Right renal pelvis (tissue), 4 donors: ENCODE data around the gene PRXL2B. TPM values are rescaled to one million over a fixed set of nuclear protein-coding genes. Genes with fewer than 3 reads are reported as not detected.
"Not testable (repeated sequence)": the region's sequence is repeated elsewhere in the genome, so short reads cannot be mapped to it uniquely, and the experiment has no call there.

ENCODE experiments used
- DNase-seq, 4 donors: peaks; one replicate each; pipeline ENCODE4 v3.0.0-alpha.2; 2013; ENCODE audit warnings: low read depth in 4 of 4, low spot score in 3 of 4, missing footprints in 1 of 4
- polyA plus RNA-seq, 4 donors: library from polyadenylated mRNA; unstranded; fragments of 120-200 nt; gene quantifications; one replicate each; pipeline ENCODE4 v1.2.1, GENCODE V29; 2013; ENCODE audit not compliant: insufficient read length in 4 of 4

PRXL2B gene
- polyA plus RNA-seq, 4 donors = 37.4 to 51.2 (median 39.9) TPM

DNA sequence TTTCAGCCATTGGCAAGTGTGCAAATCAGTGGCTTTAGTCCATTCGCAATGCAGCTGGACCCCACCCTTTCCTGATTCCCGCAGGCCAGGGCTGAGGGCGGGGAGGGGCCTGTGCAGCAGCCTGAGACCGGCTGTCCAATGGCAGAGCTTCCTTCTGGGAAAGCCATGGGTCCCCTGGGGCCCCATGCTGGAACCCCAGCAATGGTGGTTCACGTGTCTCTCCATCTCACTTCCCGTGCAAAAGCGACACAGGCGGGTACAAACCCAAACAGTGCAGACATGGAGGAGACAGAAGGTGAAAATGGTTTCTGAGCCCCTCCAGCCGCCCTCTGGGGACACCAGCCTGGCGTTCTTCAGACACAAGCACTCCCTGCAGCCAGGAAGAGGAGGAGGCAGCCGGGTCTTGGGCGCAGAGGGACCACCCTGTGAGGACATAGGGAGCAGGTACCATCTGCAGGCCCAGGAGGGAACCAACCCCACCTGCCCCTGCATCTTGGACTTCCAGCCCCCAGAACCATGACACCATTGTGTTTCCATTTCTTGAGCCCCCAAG, 36.2 kb upstream of the PRXL2B start:
- not testable (repeated sequence) for DNase-seq

DNA sequence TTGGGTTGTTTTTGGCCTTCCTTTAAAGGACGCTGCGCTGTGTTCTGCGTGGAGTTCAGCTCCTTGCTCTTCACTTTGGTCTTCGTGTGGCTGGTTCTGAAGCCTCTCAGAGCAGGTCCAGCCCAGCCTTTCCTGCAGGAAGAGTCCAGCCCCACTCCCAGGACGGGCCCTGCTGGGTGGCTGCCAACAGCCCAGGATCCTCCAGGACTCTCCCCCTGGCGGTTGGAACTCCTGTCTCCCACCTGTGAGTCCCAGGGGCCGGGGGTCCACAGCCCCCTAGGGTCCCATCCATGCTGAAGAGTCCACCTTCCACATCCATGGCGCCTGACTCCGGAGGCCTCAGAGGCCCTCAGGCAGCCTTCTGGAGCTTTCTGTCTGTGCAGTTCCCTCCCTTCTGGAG, 35.0 kb upstream of the PRXL2B start:
- not testable (repeated sequence) for DNase-seq

DNA sequence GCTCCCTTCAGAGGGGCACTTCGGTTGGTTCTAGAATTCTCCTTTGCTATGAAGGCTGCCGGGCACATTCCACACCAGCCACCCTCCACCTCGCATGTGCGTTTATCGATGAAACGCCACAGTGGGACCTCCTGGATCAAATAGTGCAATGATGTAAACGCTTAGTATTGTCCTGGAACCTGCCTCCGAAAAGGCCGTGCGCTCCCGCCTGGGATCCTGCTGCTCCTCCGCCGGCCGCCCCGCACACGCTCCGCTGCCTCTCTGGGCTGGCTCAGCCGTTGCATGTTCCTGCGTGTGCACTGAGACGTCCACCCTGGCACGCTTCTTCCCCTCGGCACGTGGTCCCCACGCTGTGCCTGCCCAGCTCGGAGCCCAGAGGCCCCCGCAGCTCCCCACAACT, 34.4 kb upstream of the PRXL2B start:
- DNase-seq = no peak

DNA sequence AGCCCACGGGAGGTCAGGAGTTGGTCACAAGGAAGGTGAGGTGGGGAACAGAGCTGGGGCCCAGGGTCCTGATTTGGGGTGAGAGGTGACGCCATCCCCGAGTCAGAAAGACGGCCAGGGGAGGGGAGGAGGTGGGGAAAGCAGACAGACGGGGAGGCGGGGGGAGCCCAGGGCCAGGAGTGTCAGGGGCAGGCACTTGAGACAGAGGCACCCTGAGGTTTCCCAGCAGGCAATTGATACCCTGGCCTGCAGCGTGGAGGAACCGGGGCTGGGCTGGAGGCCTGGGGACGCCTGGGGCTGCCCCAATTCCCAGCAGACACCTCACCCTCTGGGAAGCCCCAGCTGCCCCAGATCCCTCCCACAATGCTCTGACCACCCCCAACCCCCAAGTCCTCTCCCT, 33.5 kb upstream of the PRXL2B start:
- DNase-seq = not testable (repeated sequence)

DNA sequence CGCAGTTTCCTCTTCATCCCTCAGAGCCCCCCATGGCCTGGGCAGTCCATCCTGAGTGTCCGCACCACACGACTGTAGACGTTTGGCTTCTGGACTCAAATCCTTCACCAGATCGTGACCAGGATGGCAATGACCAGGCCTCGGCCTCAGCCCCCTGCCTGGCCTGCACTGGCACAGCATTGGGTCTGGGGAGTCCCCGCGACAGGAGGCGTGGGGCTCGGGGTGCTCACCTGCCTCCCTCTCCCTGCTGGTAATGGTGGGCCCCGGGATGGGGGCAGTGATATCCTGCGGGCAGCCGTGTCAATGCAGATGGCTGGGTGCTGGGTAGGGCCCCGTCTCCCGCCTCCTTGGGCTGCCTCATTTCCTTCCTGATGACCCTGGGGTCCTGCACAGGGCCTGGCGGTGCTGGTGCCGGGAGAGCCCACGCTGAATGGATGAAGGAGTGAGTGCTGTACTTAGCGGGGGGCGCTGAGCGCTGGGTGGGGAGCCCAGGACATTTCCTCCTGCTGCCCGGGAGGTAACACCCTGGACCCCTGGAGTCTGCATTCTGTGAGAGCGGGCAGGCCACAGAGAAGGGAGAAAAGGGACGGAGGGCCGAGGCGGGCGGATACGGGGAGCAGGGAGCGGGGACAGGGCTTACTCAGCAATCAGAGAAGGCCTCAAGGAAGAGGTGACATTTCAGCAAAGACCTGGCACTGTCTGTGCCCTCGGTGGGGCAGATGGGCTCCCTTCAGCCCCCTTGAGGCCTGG, 32.5 kb upstream of the PRXL2B start:
- DNase-seq = no peak

DNA sequence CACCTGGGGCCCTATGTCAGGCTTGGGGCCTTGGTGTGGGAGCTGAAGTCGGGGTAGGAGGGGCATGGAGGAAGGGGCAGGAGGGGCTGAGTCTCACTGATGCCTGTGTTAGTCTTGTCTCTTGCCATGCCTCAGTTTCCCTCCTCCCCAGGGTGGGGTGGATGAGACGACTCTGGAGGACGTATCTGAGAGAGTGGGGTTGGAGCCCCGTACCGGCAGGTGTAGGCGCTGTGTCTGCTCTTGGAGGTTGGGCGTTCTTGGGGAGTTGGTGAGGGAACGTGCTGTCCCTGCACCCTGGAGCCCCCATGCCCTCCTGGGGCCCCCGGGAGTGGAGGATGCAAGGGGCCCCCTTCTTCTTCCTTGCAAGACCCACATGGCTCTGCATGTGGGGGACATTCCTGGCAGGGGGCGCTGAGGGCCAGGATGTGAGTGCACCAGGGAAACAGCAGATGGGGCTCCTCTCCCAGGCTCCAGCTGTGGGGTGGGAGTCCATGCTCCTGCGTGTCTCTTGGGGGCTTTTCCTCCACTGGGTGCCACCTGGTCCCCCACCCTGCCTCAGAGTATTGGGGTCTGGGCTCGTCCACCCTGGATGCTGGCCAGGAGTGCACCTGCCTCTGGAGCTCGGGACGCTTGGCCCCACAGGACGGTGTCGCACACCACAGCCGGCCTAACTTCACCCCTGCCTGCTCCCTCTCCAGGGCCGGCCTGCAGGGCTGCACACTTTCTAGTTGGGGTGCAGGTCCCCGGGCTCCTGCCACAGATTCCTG, 31.8 kb upstream of the PRXL2B start:
- no peak for DNase-seq

DNA sequence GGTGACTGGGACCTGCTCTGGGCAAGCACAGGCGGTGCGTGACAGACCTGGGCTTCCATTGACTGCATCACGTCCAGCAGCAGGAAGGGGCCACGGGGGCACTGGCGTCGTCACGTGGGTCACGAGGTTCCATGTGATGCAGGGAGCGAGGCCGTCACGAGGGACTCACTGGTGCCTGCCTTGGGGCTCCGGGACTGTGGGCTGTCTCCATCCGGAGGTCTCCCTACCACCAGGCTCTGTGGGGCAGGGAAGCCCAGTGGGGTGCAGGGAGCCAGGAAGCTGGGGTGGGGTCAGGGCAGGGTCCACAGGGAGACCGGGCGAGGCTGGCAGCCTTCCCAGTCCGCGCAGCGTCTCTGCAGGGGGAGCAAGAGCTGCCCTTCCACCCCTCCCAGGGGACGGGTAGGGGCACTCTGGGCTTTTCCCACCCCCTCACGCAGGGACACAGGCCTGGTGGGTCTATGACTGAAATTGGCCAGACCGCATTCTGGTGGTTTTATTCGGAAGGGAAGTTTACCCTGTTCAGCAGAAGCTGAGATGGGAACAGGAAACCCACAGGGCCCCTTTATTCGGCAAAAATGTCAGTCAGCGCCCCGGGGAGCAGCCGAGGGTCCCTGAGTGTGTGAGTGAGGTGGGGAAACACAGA, 30.8 kb upstream of the PRXL2B start:
- DNase-seq = no peak

DNA sequence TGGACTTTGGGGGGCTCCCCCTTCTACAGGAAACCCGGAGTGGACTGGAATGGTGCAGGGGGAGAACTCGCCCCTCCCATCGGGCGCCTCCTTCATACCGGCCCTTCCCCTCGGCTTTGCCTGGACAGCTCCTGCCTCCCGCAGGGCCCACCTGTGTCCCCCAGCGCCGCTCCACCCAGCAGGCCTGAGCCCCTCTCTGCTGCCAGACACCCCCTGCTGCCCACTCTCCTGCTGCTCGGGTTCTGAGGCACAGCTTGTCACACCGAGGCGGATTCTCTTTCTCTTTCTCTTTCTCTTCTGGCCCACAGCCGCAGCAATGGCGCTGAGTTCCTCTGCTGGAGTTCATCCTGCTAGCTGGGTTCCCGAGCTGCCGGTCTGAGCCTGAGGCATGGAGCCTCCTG, 30.3 kb upstream of the PRXL2B start, which contains the start of gene TNFRSF14:
Gene TNFRSF14 (plus strand): TSS at position 95 of the 401 bp plus-strand sequence. CDS start 294 bp downstream, at position 389.
- no peak for DNase-seq

DNA sequence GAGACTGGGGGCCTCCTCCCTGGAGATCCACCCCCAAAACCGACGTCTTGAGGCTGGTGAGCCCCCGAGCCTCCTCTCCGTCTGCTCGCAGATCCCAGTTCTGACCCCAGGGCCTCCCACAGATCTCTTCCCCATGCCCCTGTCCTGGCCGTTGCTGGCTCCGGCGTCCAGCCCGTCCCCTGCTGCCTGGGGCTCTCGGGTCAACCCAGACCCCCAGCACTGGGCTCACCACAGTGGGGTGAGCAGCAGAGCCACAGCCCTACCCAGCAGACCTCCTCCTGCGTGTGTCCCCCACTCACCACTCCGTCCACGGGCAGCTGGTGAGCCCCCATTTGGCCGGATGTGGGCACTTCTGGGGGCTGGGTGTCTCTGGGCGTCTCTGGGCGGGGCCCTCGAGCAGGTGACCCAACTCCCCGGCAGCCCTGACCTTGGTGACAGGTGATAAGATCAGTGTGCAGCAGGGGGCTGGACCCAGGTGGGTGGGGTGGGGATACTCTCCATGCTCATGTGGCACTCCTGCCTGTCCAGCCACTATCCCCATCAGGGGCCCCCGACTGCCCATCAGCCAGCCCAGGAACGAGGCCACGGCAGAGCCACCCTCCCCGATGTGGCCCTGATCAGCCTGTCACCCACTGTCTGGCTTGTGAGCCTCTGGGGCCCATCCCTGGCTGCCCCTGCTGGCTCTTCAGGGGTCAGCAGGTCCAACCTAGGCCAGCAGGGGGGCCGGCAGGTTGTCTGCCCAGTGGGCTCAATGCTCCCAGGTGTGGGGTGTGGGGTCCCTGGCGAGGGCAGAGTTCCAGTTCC, 29.7 kb upstream of the PRXL2B start:
- no peak for DNase-seq

DNA sequence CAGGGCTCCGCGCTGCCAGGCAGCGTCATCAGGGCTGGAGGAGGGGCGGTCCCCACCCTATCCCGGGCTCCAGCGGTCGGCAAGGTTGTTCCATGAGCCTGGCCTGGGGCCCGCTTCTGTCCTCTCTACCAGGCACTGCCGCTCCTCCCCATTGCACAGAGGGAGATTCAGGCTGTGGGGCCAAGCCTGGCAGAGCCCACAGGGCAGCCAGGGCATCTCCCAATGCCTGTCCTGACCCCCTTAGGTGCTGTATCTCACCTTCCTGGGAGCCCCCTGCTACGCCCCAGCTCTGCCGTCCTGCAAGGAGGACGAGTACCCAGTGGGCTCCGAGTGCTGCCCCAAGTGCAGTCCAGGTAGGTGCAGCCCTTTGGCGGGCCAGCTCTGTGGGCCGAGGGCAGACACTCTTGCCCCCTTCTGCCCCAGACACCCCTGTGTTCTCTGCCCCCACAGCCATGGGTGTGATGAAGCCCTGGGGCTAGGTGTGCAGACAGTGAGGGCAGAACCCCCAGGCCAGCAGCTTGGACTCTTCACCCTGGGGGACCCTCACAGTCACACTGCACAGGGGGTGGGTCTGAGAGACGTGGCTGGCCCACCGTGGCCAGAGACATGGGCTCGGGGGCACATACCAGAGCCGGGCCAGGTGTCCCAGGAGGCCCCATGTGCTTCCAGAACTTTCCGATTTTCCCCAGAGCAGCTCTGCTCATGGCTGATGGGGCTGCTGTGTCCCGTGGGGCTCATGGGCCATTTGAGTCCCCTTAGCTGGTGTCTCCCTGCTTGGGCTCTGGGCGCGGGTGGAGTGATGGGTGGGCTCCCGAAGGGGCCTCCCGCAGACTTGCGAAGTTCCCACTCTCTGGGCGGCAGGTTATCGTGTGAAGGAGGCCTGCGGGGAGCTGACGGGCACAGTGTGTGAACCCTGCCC, 28.8 kb upstream of the PRXL2B start:
- DNase-seq = no peak

DNA sequence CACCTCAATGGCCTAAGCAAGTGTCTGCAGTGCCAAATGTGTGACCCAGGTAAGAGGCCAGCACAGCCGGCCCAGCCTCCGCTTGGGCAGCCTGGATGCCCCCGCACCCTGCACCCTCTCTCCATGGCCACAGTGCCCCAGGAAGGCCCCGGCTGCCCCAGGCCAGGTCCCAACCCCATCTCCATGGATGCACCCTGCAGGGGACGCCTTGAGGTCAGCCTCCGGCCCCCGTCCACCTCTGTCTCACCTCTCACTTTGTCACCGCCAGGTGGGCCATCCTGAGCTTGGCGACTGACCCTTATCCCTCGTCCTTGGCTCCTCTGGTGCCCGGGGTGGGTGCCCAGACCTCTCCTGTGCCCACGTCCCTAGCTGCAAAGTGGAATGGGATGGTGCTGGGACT, 28.2 kb upstream of the PRXL2B start:
- DNase-seq = no peak

DNA sequence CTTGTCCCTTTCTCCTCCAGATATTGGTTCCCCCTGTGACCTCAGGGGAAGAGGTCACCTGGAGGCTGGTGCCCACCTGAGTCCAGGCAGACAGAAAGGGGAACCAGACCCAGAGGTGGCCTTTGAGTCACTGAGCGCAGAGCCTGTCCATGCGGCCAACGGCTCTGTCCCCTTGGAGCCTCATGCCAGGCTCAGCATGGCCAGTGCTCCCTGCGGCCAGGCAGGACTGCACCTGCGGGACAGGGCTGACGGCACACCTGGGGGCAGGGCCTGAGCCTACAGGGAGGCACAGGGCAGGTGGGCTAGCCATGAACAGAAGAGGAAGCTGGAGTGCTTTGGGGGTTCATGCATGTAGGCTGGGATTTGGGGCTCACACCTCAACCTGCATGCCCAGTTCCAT, 27.7 kb upstream of the PRXL2B start:
- DNase-seq = no peak

DNA sequence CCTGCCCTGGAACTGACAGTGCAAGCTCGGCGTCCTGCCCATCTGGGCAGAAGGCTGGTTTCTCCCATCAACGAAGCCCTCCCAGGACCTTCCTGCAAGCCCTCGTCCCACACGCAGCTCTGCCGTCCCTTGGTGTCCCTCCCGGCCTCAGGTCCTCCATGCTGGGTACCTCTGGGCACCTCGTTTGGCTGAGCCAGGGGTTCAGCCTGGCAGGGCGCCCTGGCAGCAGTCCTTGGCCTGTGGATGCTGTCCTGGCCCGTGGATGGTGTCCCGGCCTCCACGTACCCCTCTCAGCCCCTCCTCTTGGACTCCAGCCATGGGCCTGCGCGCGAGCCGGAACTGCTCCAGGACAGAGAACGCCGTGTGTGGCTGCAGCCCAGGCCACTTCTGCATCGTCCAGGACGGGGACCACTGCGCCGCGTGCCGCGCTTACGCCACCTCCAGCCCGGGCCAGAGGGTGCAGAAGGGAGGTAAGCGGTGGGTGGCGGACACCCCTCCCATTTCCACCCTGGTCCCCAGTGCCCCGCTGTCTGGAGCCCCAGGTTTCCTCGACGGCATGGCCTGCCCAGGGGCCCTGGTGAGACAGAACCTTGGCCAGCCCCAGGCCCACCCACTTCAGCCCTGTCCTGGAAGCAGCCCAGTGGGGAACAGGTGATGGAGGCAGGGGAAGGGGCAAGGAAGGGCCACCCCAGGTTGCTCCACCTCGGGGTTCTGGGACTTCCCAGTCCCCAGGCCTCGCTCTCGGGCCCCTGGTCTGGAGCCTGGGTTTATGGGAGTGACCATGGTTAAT, 26.9 kb upstream of the PRXL2B start:
- no peak for DNase-seq

DNA sequence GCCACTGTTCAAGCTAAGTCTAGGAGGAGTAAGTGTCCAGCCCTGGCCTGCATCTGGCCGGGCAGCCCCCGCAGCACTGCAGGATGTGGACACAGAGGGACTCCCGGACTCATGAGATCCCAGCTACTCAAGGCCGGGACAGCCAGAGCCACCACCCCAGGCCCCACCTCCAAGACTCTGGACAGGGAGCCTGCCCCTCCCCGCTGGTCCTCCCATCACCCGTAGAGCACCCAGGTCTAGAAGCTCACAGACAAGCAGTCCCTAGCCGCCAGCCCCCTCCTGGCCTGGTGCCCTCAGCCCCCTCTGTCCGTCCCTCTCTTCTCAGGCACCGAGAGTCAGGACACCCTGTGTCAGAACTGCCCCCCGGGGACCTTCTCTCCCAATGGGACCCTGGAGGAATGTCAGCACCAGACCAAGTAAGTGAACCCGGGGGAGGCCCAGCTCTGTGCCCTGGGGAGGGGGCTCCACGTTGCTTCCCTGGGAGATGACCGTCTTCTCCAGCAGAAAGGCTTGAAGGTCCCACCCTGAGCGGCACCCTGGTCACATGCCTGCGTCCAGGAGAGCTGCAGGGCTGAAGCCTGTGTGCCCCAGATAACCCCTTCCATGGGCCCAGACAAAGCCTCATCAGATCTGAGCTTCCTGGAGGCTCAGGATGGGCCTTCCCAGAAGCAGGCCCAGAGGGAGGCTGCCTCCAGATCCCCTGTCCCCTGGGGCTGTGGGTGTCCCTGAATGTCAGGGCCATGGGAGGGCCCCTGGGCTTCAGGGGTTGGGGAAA, 26.1 kb upstream of the PRXL2B start:
- no peak for DNase-seq

DNA sequence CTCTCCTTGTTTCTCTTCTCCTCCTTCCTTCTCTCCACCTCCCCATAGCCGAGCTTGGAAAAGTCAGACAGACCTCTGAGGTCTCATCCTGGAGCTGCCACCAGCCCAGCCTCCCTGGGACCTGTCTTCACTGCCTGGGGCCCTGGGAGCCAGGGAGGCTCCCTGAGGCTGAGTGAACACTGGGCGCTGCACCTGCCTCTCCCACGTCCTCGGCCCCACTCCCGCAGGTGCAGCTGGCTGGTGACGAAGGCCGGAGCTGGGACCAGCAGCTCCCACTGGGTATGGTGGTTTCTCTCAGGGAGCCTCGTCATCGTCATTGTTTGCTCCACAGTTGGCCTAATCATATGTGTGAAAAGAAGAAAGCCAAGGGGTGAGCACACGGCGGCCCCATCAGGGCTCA, 25.1 kb upstream of the PRXL2B start:
- DNase-seq = no peak

DNA sequence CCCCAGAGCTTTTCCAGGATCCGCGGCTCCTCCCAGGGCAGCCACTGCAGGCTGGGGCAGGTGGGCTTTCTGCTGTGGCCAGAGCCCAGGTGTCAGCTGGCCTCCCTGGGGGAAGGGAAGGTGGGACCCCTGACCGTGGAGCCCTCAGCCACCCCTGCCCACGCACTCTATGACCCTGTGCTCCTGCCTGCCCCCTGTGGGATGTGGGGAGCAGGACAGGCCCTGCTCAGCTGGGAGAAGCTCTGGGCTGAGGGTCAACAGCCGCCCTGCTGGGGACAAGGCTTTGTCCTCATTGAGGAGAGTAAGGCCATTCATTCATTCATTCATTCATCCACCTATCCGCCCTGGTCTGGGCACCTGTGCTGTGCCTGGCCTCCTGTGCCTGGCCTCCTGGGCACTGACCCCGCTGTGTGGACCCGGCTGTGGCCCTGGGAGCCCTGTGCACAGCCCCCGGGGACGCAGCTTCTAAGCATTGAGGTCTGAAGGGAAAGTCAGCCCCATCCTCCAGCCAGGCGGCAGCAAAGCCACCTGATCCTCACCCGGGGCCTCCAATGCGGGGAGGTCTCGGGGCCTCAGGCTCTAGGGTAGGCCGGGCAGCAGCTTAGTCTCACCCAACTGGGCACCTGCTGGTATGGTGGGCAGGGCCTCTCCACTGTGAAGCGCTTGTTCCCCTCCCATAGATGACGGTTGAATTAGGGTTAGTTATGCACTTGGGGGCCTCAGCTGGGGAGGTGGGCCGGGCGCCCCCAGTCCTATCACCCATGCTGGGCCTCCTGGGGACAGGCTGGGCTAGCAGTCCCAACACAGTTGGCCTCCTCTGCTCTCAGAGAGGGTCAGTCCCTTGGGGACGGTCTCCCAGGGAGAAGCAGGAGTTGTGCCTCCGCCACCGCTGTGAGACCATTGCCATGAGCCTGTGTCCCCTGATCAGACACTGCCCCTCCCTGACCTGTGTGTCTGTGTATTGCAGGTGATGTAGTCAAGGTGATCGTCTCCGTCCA, 24.4 kb upstream of the PRXL2B start:
- no peak for DNase-seq

DNA sequence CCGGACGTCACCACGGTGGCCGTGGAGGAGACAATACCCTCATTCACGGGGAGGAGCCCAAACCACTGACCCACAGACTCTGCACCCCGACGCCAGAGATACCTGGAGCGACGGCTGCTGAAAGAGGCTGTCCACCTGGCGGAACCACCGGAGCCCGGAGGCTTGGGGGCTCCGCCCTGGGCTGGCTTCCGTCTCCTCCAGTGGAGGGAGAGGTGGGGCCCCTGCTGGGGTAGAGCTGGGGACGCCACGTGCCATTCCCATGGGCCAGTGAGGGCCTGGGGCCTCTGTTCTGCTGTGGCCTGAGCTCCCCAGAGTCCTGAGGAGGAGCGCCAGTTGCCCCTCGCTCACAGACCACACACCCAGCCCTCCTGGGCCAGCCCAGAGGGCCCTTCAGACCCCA, 23.4 kb upstream of the PRXL2B start:
- DNase-seq = no peak
